Gastrocnemius medialis (tissue), 4 donors: ENCODE data around the gene TBX5.

Experiments
- POLR2A ChIP-seq, 2 donors: fragments of 450-650 bp; IDR thresholded peaks; one replicate each; pipeline ENCODE4 v1.6.1; 2017; ENCODE audit warnings: antibody characterized with exemption in 2 of 2, mild to moderate bottlenecking in 2 of 2, moderate library complexity in 2 of 2
- TF ChIP-seq, protein P1 (sequence below), 5 experiments: fragments of 450-650 bp in 3 of 5; fragments of 200-600 bp in 2 of 5; sonication (generic) in 2 of 5; IDR thresholded peaks in 4 of 5; conservative IDR thresholded peaks in 1 of 5; 1 replicate in 4 of 5; 2 replicates in 1 of 5; pipeline ENCODE4 v1.5.1; 2016 to 2019; ENCODE audit warnings: antibody characterized with exemption in 5 of 5, mild to moderate bottlenecking in 3 of 5, moderate library complexity in 3 of 5

DNA sequence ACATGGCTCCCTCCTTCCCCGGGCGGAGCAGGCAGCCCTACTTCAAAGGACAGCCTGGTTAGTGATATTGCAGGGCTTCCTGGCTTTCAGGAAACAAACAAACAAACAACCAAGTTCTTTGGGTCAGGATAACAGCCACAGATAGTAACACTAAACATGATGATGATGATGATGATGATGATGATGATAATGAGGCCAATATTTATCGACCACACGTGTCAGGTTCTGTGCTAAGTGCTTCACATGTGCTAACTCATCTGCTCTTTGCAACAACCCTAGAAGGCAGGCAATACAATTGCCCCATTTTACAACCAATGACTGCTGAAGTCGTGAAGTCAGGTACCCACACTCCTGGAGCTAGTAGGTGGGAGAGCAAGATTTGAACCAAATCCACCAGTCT is 44.1 kb upstream of the TBX5 start:
- TF ChIP-seq, protein P1, sequence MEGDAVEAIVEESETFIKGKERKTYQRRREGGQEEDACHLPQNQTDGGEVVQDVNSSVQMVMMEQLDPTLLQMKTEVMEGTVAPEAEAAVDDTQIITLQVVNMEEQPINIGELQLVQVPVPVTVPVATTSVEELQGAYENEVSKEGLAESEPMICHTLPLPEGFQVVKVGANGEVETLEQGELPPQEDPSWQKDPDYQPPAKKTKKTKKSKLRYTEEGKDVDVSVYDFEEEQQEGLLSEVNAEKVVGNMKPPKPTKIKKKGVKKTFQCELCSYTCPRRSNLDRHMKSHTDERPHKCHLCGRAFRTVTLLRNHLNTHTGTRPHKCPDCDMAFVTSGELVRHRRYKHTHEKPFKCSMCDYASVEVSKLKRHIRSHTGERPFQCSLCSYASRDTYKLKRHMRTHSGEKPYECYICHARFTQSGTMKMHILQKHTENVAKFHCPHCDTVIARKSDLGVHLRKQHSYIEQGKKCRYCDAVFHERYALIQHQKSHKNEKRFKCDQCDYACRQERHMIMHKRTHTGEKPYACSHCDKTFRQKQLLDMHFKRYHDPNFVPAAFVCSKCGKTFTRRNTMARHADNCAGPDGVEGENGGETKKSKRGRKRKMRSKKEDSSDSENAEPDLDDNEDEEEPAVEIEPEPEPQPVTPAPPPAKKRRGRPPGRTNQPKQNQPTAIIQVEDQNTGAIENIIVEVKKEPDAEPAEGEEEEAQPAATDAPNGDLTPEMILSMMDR (IDR thresholded peaks at IDR 0.05 in 4 of 5, conservative IDR thresholded peaks at IDR 0.05 in 1 of 5), result no peak
- TF ChIP-seq POLR2A (IDR thresholded peaks at IDR 0.05), result no peak
